ENCODE results near the gene ABHD16A.
A peak's percentile ranks its signal among the peaks of the same experiment; 100 is the strongest.

Gene ABHD16A

DNA sequence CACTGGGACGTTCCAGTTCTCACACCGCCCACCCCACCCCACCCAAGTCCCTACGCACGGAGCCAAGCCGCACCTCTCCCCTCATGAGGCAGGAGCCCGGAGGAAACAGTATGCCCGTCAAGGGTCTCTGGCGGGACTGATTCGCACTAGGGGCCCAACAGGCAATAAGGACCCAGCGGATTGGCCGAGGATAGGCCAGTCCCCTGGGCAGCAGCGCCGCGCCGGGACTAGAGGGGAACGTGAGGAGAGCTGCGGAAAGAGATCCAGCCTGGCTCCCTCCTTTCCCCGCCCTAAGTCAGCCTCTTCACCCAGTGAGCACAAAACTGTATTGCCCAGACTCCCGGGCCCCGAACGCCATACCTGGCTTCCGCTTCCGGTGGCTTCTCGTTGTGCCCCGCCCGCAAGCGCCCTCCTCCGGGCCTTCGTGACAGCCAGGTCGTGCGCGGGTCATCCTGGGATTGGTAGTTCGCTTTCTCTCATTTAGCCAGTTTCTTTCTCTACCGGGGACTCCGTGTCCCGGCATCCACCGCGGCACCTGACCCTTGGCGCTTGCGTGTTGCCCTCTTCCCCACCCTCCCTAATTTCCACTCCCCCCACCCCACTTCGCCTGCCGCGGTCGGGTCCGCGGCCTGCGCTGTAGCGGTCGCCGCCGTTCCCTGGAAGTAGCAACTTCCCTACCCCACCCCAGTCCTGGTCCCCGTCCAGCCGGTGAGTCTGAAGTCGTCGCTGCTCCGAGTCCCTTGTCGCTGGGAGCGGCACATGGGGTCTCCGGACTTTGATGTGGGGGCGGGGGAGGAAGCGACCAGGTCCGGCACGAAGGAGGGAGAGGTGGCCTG, 37.4 kb downstream of the ABHD16A start, which contains the start of gene CSNK2B:
CSNK2B (plus strand) TSS at position 580 of the 836 bp plus-strand sequence. CDS start 752 bp downstream, outside the sequence.
- Histone ChIP-seq H3K9me3 (ENCODE audit: control insufficient read depth in 2 of 2, low read length in 2 of 2) (no peaks in the 10 kb centered on the region), H3K27me3 (ENCODE audit: control insufficient read depth in 1 of 2, insufficient read depth in 2 of 2, low read length in 2 of 2) (no peaks in the 10 kb centered on the region), H3K27ac (ENCODE audit: low read length) (peak within 1 kb of the TSS; percentile 97), H3K4me3 (ENCODE audit: low read length in 2 of 2) (peak within 1 kb of the TSS; percentile 93 to 95), H3K9ac (ENCODE audit: low read length in 2 of 2) (peak within 1 kb of the TSS; percentile 94 to 95), H3K4me1 (ENCODE audit: control insufficient read depth, insufficient read depth, low read length) (peaks cover 46% of the 10 kb centered on the region), H3K36me3 (ENCODE audit: control insufficient read depth in 2 of 2, insufficient read depth in 2 of 2, low read length in 2 of 2) (peaks cover 28 to 42% of the 10 kb centered on the region in 2 donors)

GRCh38 chr6:31664790-31665500, 38.2 kb downstream of the ABHD16A start, which contains the start of gene GPANK1:
TSS of gene GPANK1 (minus strand) at chr6:31664997. CDS start at chr6:31664478, 519 bp downstream.
- H3K4me3 ChIP-seq (ENCODE audit: low read length in 2 of 2) = peak within 1 kb of the TSS; percentile 83 to 95
- no peaks in the 10 kb centered on the region for H3K27me3 ChIP-seq (ENCODE audit: control insufficient read depth in 1 of 2, insufficient read depth in 2 of 2, low read length in 2 of 2)
- peak within 1 kb of the TSS; percentile 97 for H3K27ac ChIP-seq (ENCODE audit: low read length)
- H3K4me1 ChIP-seq (ENCODE audit: control insufficient read depth, insufficient read depth, low read length) = peaks cover 50% of the 10 kb centered on the region
- H3K9me3 ChIP-seq (ENCODE audit: control insufficient read depth in 2 of 2, low read length in 2 of 2) = no peaks in the 10 kb centered on the region
- H3K9ac ChIP-seq (ENCODE audit: low read length in 2 of 2) = peak within 1 kb of the TSS; percentile 94 to 95
- peaks cover 22 to 34% of the 10 kb centered on the region in 2 donors for H3K36me3 ChIP-seq (ENCODE audit: control insufficient read depth in 2 of 2, insufficient read depth in 2 of 2, low read length in 2 of 2)

- Histone ChIP-seq H3K36me3 (ENCODE audit: control insufficient read depth in 2 of 2, insufficient read depth in 2 of 2, low read length in 2 of 2) (peaks cover 18 to 27% of the 10 kb centered on the region in 2 donors), H3K4me1 (ENCODE audit: control insufficient read depth, insufficient read depth, low read length) (peaks cover 58% of the 10 kb centered on the region), H3K4me3 (ENCODE audit: low read length in 2 of 2) (peak overlapping the region; percentile 83 to 95), H3K27me3 (ENCODE audit: control insufficient read depth in 1 of 2, insufficient read depth in 2 of 2, low read length in 2 of 2) (no peaks in the 10 kb centered on the region), H3K9me3 (ENCODE audit: control insufficient read depth in 2 of 2, low read length in 2 of 2) (no peaks in the 10 kb centered on the region), H3K9ac (ENCODE audit: low read length in 2 of 2) (peak overlapping the region; percentile 94 to 95), H3K27ac (ENCODE audit: low read length) (peak overlapping the region; percentile 97)
Observed at GRCh38 chr6:31663961-31664789, 38.9 kb downstream of the ABHD16A start.

DNA sequence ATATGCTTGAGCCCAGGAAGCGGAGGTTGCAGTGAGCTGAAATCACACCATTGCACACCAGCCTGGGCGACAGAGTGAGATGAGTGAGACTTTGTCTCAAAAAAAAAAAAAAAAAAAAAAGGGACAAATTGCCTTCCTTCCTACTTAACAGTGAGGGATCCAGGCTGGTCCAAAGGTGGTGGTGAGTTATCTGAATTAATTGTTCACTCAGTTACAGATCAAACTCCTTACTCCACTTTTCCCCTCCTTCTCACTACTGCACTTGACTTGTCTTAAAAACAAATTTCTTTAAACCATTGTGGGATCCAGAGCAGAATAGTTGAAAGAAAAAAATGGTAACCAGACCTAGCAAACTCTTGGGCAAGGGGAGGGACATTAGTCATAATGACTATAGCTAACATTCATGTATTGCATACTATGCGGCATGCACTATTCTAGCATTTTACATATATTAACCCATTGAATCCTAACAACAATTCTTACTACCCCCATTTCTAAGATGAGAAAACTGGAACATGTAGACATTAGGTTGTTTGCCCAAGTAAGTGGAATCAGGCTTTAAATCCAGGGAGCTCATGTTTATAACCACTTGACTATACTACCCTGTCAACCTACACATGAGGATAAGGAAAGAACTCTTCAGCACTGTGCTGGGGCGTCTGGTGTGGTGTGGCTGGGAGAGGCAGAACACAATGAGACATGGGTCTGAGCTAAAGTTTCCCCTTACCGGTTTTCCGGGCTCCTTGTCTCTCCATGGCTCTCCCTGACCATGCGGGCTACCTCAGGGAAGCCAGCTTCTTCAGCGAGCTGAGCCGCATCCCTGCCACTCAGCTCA, 39.8 kb downstream of the ABHD16A start:
- Histone ChIP-seq H3K4me3 (ENCODE audit: low read length in 2 of 2) (peak overlapping the region; percentile 83 to 95), H3K36me3 (ENCODE audit: control insufficient read depth in 2 of 2, insufficient read depth in 2 of 2, low read length in 2 of 2) (peaks cover 10 to 19% of the 10 kb centered on the region in 2 donors), H3K9me3 (ENCODE audit: control insufficient read depth in 2 of 2, low read length in 2 of 2) (no peaks in the 10 kb centered on the region), H3K27me3 (ENCODE audit: control insufficient read depth in 1 of 2, insufficient read depth in 2 of 2, low read length in 2 of 2) (no peaks in the 10 kb centered on the region), H3K9ac (ENCODE audit: low read length in 2 of 2) (peak overlapping the region; percentile 94 to 95), H3K27ac (ENCODE audit: low read length) (peak overlapping the region; percentile 97), H3K4me1 (ENCODE audit: control insufficient read depth, insufficient read depth, low read length) (peaks cover 63% of the 10 kb centered on the region)

GRCh38 chr6:31662124-31662723, 40.9 kb downstream of the ABHD16A start:
- no peaks in the 10 kb centered on the region for H3K9me3 ChIP-seq (ENCODE audit: control insufficient read depth in 2 of 2, low read length in 2 of 2)
- H3K9ac ChIP-seq (ENCODE audit: low read length in 2 of 2) = no peak overlapping the region
- no peak overlapping the region for H3K4me3 ChIP-seq (ENCODE audit: low read length in 2 of 2)
- H3K27ac ChIP-seq (ENCODE audit: low read length) = no peak overlapping the region
- H3K36me3 ChIP-seq (ENCODE audit: control insufficient read depth in 2 of 2, insufficient read depth in 2 of 2, low read length in 2 of 2) = peaks cover 0 to 14% of the 10 kb centered on the region in 2 donors
- no peaks in the 10 kb centered on the region for H3K27me3 ChIP-seq (ENCODE audit: control insufficient read depth in 1 of 2, insufficient read depth in 2 of 2, low read length in 2 of 2)
- peaks cover 67% of the 10 kb centered on the region for H3K4me1 ChIP-seq (ENCODE audit: control insufficient read depth, insufficient read depth, low read length)

GRCh38 chr6:31661262-31662123, 41.6 kb downstream of the ABHD16A start:
- peak overlapping the region; percentile 87 for H3K27ac ChIP-seq (ENCODE audit: low read length)

DNA sequence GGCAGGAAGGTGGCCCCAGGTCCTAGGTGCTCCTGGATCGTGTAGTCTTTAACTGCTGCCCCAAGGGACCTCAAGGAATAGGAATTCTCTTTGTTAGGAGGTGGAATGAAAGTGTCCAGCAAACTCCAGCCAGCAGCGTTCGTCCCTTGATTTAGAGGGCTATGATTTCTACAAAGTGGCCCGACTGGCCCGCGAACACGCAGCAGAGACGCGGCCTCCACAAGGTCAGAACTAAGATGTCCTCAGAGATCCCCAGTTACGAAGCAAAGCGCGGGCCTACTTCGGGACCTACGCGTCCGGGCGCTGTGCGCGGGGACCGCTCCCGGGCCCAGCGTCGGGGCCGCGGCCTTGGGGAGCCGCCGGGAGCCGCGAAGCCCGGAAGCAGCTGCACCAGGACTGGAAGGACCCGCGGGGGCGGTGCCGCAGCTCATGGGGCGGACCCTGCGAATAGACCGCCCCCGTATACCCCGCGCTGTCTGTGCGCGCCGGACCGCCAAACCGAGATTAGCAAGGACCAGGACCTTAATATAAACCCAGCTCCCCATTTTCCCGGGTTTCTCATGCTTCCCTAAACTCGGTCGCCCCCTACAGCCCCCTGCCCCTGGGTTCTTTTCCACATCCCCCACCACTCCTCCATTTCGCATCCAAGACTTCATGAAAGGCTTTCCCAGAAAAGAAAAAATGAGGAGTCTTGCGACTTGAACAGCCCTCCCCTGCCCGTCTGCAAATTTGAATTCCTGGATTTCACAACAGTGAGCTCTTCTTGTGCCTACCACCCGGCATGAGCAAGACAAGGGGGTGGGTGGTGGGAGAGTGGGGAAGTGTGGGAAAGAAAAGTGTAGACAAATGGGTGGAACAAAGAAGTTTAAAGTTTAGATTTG, 42.5 kb downstream of the ABHD16A start, which contains the start of gene C6orf47:
C6orf47 (minus strand) TSS at position 398 of the 881 bp plus-strand sequence. CDS start 831 bp downstream, outside the sequence.
- Histone ChIP-seq H3K27me3 (ENCODE audit: control insufficient read depth in 1 of 2, insufficient read depth in 2 of 2, low read length in 2 of 2) (no peaks in the 10 kb centered on the region), H3K36me3 (ENCODE audit: control insufficient read depth in 2 of 2, insufficient read depth in 2 of 2, low read length in 2 of 2) (peaks cover 0 to 20% of the 10 kb centered on the region in 2 donors)

More at GRCh38 chr6:31661262-31662123, 41.6 kb downstream of the ABHD16A start:
- Histone ChIP-seq H3K36me3 (ENCODE audit: control insufficient read depth in 2 of 2, insufficient read depth in 2 of 2, low read length in 2 of 2) (peaks cover 0 to 17% of the 10 kb centered on the region in 2 donors), H3K9me3 (ENCODE audit: control insufficient read depth in 2 of 2, low read length in 2 of 2) (no peaks in the 10 kb centered on the region), H3K4me3 (ENCODE audit: low read length in 2 of 2) (peak overlapping the region; percentile 96 to 97), H3K9ac (ENCODE audit: low read length in 2 of 2) (peak overlapping the region; percentile 93 to 98), H3K27me3 (ENCODE audit: control insufficient read depth in 1 of 2, insufficient read depth in 2 of 2, low read length in 2 of 2) (no peaks in the 10 kb centered on the region), H3K4me1 (ENCODE audit: control insufficient read depth, insufficient read depth, low read length) (peaks cover 59% of the 10 kb centered on the region)

DNA sequence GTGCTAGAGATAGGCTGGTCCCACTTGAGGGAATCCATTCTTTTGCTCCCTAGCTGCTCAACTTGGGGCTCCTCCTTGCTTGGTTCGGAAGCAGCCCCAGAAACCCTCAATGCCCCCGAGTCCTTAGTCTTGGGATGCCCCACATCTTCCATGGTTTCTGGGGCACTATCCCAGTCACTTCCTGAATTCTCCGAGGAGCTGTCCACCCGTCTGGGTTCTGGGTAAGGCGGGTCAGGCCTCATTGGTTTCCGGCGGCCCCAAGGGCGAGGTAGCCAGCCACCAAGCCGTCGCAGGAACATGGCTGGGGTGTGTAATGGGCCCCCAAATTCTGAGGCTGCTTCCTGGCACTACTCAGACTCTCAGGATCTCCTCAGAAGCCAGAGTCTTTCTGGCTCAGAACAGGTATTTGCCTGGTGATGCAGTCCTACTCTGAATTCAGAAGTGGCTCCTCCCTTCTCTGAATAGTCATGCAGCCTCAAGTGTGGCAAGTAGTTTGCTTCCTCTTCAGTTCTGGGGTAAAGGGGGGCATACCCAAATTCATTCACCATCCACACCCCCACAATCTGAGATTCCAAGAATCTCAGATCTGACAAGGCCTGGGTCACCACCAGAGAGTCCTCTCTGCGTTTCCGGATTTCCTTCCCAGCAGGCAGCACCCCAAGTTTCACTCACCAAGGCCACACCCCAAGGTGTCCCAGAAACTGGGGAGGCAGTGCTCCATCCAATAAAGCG, 43.3 kb downstream of the ABHD16A start:
- no peaks in the 10 kb centered on the region for H3K27me3 ChIP-seq (ENCODE audit: control insufficient read depth in 1 of 2, insufficient read depth in 2 of 2, low read length in 2 of 2)
- peak overlapping the region; percentile 93 to 98 for H3K9ac ChIP-seq (ENCODE audit: low read length in 2 of 2)
- no peaks in the 10 kb centered on the region for H3K9me3 ChIP-seq (ENCODE audit: control insufficient read depth in 2 of 2, low read length in 2 of 2)
- peaks cover 54% of the 10 kb centered on the region for H3K4me1 ChIP-seq (ENCODE audit: control insufficient read depth, insufficient read depth, low read length)
- H3K4me3 ChIP-seq (ENCODE audit: low read length in 2 of 2) = peak overlapping the region; percentile 96 to 97
- peaks cover 0 to 24% of the 10 kb centered on the region in 2 donors for H3K36me3 ChIP-seq (ENCODE audit: control insufficient read depth in 2 of 2, insufficient read depth in 2 of 2, low read length in 2 of 2)
- peak overlapping the region; percentile 87 for H3K27ac ChIP-seq (ENCODE audit: low read length)

More for the DNA sequence above, 42.5 kb downstream of the ABHD16A start, which contains the start of gene C6orf47:
- peak within 1 kb of the TSS; percentile 93 to 98 for H3K9ac ChIP-seq (ENCODE audit: low read length in 2 of 2)
- no peaks in the 10 kb centered on the region for H3K9me3 ChIP-seq (ENCODE audit: control insufficient read depth in 2 of 2, low read length in 2 of 2)
- peak within 1 kb of the TSS; percentile 87 for H3K27ac ChIP-seq (ENCODE audit: low read length)
- H3K4me1 ChIP-seq (ENCODE audit: control insufficient read depth, insufficient read depth, low read length) = peaks cover 57% of the 10 kb centered on the region
- H3K4me3 ChIP-seq (ENCODE audit: low read length in 2 of 2) = peak within 1 kb of the TSS; percentile 96 to 97
